Measurements from ENCODE around the gene SNRPE. TPM values are rescaled to one million over a fixed set of nuclear protein-coding genes. Genes with fewer than 3 reads are reported as not detected.

The SNRPE gene
- total RNA-seq, 1 experiment from 2014 or later, result 59.2 TPM

DNA sequence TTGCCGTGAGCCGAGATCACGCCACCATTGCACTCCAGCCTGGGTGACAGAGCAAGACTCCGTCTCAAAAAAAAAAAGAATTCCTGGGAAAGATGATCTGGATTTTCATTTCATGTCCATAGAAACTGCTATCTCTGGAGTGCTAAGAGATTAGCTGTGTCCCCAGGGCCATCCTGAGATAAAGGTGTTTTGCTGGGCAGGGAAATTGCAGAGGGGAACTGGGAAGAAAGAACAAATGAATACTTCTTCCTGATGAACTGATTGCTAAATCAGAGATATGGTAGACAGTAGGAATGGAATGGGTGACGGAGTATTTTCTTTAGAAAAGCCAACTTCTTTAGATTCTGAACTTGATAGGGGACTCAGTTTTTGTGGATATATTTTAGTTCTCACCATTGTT lies 19.2 kb downstream of the SNRPE start:
- no peak for DNase-seq (ENCODE audit: low read depth)

DNA sequence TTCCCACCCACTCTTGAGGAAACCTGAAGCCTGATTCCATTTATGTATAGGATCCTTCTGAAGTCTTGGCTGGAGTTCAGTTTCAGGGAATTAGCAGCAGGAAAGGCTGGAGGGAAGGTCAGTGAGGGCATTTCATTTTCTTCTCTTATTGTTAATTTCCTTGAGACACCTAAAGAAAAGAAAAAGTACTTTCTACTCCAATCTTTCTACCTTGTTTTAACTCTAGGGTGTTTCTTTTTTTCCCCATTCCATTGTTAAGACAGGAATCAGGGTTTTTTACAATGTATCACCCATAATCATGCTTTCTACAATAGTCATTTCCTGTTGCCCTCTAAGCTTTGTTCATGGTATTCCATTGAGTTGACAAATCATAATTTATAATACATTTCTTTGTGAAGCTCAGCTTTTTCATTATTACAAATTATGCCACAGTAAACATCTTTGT lies 27.4 kb downstream of the SNRPE start:
- peak; percentile 72 for DNase-seq (ENCODE audit: low read depth)

DNA sequence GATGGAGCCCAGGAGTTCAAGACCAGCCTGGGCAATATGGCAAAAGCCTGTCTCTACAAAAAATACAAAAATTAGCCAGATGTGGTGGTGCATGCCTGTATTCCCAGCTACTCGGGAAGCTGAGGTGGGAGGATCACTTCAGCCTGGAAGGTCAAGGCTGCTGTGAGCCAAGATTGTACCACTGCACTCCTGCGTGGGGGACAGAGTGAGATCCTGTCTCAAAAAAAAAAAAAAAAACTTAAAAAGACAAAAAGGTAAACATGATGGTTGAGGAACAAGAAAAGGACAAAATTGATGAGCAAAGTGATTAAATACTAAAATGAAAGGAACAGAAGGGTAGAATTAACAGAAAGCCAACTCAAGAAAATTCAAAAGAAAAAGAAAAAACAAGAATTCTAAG lies 30.6 kb downstream of the SNRPE start:
- no peak for DNase-seq (ENCODE audit: low read depth)

DNA sequence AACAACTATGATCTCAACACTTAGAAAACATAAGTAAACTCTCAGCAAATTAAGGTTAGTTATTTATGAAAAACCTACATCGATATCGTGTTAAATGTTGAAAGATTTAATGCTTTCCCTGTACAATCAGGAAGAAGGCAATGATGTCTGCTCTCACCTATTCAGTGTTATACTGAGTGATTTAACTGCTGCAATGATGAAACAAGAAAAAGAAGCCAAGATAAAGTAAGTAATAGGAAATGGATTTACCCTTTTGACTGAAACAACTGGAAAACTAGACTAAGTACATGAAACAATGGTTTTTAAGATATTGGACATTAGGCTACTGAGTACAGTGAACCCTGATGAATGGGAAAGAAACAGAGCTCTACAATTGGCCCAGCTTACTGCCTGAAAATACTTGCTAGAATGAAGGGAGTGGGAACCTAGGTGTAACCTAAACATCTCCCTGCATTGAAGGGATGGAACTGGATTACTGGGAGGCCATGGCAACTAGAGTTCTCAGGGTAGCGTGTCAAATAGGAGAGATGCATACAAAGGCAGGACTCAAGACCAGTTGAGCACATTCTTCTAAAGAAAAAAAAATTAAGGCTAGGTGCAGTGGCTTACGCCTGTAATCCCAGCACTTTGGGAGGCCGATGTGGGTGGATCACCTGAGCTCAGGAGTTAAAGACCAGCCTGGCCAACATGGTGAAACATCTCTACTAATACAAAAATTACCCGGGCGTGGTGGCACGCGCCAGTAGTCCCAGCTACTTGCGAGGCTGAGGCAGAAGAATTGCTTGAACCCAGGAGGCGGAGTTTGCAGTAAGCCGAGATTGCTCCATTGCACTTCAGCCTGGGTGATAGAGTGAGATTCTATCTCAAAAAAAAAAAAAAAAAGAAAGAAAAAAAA lies 37.3 kb downstream of the SNRPE start:
- no peak for DNase-seq (ENCODE audit: low read depth)

DNA sequence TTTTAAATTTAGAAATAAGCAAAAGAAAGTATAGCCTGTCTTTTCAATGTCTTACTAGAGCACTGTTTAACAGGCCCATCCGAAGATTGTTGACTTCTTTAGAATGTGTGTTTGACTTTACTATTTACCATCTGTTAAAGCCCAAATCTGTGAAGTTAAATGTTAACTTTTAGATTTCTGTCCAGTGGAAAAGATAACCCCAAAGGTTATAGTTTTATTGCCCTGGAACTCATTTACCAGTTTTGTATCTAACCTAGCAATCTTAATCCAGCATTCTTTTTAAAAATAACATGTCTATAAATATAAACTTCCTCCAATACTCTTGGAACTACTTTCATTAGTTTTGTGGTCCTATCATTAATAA lies 37.9 kb downstream of the SNRPE start:
- no peak for DNase-seq (ENCODE audit: low read depth)

DNA sequence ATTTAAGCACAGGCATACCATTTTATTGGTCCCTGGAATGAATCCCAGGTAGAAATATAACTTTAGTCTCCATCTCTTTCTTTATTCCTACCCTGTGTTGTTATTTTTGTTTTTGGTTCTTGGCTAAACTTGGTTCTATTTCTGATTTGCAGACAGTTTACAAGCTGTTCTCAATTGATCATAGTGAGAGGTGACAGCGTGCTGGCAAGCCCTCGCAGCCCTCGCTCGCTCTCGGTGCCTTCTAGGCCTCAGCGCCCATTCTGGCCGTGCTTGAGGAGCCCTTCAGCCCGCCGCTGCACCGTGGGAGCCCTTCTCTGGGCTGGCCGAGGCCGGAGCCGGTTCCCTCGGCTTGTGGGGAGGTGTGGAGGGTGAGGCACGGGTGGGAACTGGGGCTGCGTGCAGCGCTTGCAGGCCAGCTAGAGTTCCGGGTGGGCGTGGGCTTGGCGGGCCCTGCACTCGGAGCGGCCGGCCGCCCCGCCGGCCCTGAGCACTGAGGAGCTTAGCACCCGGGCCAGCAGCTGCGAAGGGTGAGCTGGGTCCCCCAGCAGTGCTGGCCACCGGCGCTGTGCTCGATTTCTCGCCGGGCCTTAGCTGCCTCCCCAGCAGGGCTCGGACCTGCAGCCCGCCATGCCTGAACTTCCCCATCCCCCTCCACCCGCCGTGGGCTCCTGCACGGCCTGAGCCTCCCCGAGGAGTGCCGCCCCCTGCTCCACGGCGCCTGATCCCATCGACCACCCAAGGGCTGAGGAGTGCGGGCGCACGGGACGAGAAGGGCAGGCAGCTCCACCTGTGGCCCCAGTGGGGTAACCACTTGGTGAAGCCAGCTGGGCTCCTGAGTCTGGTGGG lies 38.7 kb downstream of the SNRPE start:
- DNase-seq (ENCODE audit: low read depth), result no peak

DNA sequence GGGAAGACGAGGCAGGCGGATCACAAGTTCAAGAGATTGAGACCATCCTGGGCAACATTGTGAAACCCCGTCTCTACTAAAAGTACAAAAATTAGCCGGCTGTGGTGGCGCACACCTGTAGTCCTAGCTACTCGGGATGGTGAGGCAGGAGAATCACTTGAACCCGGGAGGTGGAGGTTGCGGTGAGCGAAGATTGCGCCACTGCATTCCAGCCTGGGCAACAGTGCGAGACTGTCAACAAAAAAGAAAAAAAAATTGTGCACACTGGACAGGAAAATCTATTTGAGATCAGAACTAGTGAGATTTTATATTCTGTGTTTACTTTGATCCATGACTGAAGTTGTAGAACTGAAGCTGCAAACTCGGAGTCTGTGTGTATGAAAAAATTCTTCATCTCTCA lies 40.2 kb downstream of the SNRPE start:
- DNase-seq (ENCODE audit: low read depth), result no peak

DNA sequence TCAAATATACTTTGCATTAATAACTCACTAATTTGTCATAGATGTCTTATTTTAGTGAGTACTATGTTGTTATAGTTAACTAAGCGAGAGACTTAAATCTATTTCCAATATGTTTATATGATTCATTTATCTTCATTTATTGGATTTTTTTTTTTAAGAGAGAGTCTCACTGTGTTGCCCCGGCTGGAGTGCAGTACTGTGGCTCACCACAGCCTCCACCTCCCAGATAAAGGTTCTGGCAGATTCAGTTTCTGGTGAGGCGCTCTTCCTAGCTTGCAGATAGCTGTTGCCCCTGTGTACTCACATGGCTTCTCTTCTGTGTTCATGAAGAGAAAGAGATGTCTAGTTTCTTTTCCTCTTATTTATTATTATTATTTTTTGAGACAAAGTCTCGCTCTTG lies 43.9 kb downstream of the SNRPE start:
- no peak for DNase-seq (ENCODE audit: low read depth)

DNA sequence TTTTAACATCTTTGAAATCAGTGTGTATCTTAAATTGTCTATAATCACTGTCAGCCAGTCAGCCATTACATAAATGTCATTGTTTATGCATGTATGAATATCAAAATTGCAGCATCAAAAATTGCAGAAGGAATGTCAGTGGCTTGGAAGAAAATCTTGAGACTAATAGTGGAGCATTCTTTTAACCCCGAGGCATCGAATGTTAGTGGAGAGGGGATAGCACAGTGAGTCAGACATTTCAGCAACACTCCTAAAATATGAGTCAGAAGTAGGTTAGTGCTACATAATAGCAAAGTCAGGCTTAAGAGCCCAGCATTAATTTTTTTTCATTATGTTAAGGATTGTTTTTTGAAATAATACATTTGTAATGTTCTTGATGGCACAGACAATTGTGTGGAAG lies 45.5 kb downstream of the SNRPE start:
- DNase-seq (ENCODE audit: low read depth), result peak; percentile 90

DNA sequence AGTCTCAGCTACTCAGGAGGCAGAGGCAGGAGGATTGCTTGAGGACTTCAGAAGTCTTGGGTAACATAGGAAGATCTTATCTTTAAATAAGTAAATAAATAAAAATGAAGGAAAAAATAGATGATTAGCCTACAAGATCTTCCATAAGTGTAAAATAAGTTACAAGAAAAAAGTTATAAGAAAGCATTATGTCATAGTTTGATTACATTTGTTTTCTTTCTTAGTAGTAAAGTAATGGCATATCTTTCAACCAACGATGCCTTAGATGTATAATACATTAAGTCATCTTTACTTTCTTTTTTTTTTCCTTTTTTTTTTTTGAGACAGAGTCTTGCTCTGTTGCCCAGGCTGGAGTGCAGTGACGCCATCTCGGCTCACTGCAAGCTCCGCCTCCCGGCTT lies 46.5 kb downstream of the SNRPE start:
- DNase-seq (ENCODE audit: low read depth), result no peak

DNA sequence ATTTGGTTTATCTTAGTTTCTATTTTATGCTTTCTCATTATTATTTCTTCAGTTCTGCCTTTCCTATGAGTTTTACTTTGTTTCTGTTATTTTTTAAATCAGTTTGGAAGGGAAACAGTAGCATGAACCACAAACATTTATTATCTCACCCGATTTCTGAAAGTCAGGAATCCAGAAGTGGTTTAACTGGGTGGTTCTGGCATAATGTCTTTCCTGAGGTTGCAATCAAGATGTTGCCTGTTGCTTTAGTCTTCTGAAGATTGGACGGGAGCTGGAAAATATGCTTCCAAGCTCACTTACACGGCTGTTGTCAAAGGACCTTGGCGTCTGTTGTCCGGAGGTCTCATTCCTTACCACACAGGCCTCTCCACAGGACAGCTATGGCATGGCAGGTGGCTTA lies 50.4 kb downstream of the SNRPE start:
- no peak for DNase-seq (ENCODE audit: low read depth)

DNA sequence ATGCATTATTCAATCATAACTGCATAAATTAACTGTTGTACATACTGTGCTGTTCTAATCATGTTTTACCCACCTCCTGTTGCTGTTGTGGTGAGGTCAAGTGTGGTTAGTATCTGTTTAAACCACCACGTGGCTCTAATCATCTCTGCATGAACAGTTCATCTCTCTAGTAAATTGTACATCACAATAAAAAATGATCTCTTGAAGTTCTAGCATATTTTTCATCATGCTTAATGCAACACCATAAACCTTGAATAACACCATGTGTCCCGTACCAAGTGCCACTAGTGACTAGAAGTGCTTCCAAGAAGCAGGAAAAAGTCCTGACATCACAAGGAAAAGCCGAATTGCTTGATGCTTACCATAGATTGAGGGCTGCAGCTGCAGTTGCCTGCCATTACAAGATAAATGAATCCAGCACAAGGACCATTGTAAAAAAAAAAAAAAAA lies 51.7 kb downstream of the SNRPE start:
- DNase-seq (ENCODE audit: low read depth), result peak; percentile 61

DNA sequence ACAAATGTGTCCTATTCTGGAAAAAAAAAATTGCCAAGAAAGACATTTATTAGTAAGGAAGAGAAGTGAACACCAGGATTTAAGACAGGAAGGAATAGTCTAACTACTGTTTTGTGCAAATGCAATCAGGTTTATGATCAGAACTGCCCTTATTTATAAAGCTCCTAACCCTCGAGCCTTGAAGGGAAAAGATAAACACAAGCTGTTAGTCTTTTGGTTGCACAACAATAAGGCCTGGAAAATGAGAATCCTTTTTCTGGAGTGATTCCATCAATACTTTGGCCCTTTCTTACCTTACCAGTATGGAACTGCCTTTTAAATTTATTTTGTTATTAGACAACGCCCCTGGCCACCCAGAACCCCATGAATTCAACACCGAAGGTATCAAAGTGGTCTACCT lies 52.9 kb downstream of the SNRPE start:
- no peak for DNase-seq (ENCODE audit: low read depth)

DNA sequence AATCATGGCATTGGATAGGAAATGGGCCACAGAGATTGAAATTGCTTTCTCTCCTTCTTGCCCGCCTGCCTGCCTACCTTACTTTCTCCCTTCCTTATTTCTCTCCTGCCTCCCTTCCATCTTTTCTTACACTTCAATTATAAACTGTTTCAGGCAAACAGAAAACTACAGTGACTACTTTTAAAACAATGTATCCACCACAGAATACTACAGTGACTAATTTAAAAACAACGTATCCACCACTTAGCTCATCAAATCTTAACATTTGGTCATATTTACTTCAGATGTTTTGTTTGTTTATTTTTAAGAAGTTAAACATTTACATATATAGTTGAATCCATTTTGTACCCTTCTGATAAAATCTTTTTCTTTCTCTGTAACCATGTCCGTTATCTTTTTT lies 54.4 kb downstream of the SNRPE start:
- DNase-seq (ENCODE audit: low read depth), result peak; percentile 63

DNA sequence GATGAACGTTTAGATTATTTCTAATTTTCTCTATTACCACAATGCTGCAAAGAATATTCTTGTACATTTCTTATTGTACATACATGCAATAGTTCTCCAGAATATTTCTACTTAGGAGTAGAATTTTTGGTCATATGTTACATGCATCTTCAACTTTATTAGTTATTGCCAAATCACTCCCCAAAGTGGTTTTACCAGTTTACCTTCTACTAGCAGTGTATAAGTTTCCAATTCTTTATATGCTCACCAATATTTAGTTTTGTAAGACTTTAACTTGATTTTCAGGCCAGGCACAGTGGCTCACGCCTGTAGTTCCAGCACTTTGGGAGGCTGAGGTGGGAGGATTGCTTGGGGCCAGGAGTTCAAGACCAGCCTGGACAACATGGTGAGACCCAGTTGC lies 55.4 kb downstream of the SNRPE start:
- DNase-seq (ENCODE audit: low read depth), result no peak

Other genes starting within 250 kb of the SNRPE start
- gene ATP2B4, start 234.8 kb upstream of the SNRPE start, total RNA-seq (2014; rRNA removed), result 24.8 and 25.8 TPM in 2 replicates
- not detected in 2 replicates for gene LAX1, start 96.4 kb upstream of the SNRPE start, total RNA-seq (2014; rRNA removed)
- gene ZBED6, start 66.0 kb upstream of the SNRPE start, total RNA-seq (2014; rRNA removed), result 8.2 and 10.5 TPM in 2 replicates
- gene ZC3H11A, start 66.0 kb upstream of the SNRPE start, total RNA-seq (2014; rRNA removed), result 60.5 and 68.9 TPM in 2 replicates
- gene SOX13, start 211.5 kb downstream of the SNRPE start, total RNA-seq (2014; rRNA removed), result 2.2 and 3.6 TPM in 2 replicates

All from LHCN-M2 (cell line).